SK-N-MC (cell line): ENCODE measurements around the gene ERLEC1.

ENCODE experiments used
- EZH2 ChIP-seq: fragments of 200-600 bp; sonication (generic); IDR thresholded peaks from one replicate; pipeline ENCODE4 v1.6.1; 2017; ENCODE audit warnings: antibody characterized with exemption
- FOXP2 ChIP-seq: optimal IDR thresholded peaks from 2 replicates; pipeline ENCODE3; 2011; ENCODE audit warnings: mild to moderate bottlenecking, moderate library complexity; ENCODE audit not compliant: insufficient read depth; ENCODE audit errors: extremely low read length, control extremely low read depth
- POLR2AphosphoS5 ChIP-seq: IDR thresholded peaks from 2 replicates; pipeline ENCODE4 v1.6.1; 2012; ENCODE audit warnings: mild to moderate bottlenecking, low read depth, low read length, borderline replicate concordance

- TF ChIP-seq POLR2AphosphoS5 (no peak), EZH2 (no peak), FOXP2 (no peak)
These were observed 7.0 kb downstream of the ERLEC1 start for GRCh38 chr2:53793821-53794220.
